Measurements from ENCODE around the gene RPA1.

DNA sequence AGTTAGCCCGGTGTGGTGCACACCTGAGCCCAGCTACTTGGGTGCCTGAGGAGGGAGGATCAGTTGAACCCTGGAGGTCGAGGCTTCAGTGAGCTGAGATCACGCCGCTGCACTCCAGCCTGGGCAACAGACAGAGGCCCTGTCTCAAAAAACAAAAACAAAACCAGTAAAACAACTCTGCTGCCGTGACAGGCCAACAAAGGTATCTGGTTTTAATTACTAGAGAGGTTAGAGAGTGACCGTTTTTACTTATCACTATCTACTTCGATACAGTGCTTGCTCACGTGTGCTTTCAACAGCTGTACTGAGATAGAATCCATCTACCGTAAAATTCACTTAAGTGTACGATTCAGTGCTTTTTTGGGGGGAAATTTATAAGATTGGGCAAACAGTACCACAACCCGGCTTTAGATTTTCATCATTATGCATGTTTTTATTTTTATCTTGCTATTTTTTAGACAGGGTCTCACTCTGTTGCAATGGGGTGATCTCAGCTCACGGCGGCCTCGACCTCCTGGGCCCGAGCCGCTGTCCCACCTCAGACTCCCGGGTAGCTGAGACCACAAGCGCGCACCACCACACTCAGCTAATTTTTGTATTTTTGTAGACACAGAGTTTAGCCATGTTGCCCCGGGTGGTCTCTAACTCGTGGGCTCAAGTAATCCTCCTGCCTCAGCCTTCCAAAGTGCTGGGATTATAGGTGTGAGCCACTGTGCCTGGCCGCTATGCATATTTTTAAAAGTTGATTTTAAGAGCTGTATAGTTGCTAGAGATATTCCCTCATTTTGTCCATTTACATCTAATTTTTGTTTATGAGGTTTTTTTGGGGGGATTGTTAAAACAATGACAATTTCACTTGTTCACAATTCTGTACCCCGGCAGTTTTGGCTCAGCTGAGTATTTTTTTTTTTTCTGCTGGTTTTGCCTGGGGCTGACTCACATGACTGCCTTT, 37.0 kb upstream of the RPA1 start:
- TF ChIP-seq, protein P1, sequence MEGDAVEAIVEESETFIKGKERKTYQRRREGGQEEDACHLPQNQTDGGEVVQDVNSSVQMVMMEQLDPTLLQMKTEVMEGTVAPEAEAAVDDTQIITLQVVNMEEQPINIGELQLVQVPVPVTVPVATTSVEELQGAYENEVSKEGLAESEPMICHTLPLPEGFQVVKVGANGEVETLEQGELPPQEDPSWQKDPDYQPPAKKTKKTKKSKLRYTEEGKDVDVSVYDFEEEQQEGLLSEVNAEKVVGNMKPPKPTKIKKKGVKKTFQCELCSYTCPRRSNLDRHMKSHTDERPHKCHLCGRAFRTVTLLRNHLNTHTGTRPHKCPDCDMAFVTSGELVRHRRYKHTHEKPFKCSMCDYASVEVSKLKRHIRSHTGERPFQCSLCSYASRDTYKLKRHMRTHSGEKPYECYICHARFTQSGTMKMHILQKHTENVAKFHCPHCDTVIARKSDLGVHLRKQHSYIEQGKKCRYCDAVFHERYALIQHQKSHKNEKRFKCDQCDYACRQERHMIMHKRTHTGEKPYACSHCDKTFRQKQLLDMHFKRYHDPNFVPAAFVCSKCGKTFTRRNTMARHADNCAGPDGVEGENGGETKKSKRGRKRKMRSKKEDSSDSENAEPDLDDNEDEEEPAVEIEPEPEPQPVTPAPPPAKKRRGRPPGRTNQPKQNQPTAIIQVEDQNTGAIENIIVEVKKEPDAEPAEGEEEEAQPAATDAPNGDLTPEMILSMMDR (IDR thresholded peaks at IDR 0.05), result no peak
- no peak for TF ChIP-seq POLR2A (IDR thresholded peaks at IDR 0.05; ENCODE audit: low read depth)
